Neuronal stem cell (in vitro differentiated cells): ENCODE data around the gene NLRP4.

Source experiments
- DNase-seq: peaks from one replicate; pipeline ENCODE4 v3.0.0-alpha.2; 2013; ENCODE audit warnings: low spot score
- H2AFZ ChIP-seq: one replicate; pipeline ENCODE4 v1.6.1; 2013; ENCODE audit warnings: mild to moderate bottlenecking, low read length, inconsistent platforms
- H2AK5ac ChIP-seq: 2 replicates; pipeline ENCODE4 v1.6.1; 2013; ENCODE audit warnings: low read depth, mild to moderate bottlenecking, inconsistent platforms, low read length, moderate library complexity, mixed read lengths
- H2BK120ac ChIP-seq: 2 replicates; pipeline ENCODE4 v1.6.1; 2013; ENCODE audit warnings: low read depth, mild to moderate bottlenecking, inconsistent platforms, low read length, moderate library complexity, mixed read lengths
- H2BK12ac ChIP-seq: one replicate; pipeline ENCODE4 v1.6.1; 2013; ENCODE audit warnings: low read length, inconsistent platforms
- H2BK15ac ChIP-seq: 2 replicates; pipeline ENCODE4 v1.6.1; 2013; ENCODE audit warnings: mild to moderate bottlenecking, low read length, inconsistent platforms, mixed read lengths
- H2BK5ac ChIP-seq: one replicate; pipeline ENCODE4 v1.6.1; 2013; ENCODE audit warnings: inconsistent platforms, mild to moderate bottlenecking, low read length, moderate library complexity
- H3K14ac ChIP-seq: one replicate; pipeline ENCODE4 v1.6.1; 2013; ENCODE audit warnings: low read length, inconsistent platforms
- H3K18ac ChIP-seq: 2 replicates; pipeline ENCODE4 v1.6.1; 2013; ENCODE audit warnings: low read length, inconsistent platforms
- H3K23ac ChIP-seq: 2 replicates; pipeline ENCODE4 v1.6.1; 2013; ENCODE audit warnings: low read depth, mild to moderate bottlenecking, mixed read lengths, low read length, inconsistent platforms; ENCODE audit not compliant: poor library complexity
- H3K27ac ChIP-seq: replicated peaks from 3 replicates; pipeline ENCODE4 v1.5.1; 2013; ENCODE audit warnings: low read length, inconsistent platforms
- H3K27me3 ChIP-seq, 3 experiments: 2 replicates each; pipeline ENCODE4 v1.6.1; 2013; ENCODE audit warnings: low read length in 3 of 3, mild to moderate bottlenecking in 2 of 3, inconsistent platforms in 1 of 3, low read depth in 1 of 3, mixed read lengths in 1 of 3, moderate library complexity in 1 of 3; ENCODE audit not compliant: control insufficient read depth in 3 of 3, insufficient read depth in 3 of 3
- H3K36me3 ChIP-seq, 2 donors: replicated peaks in 1 of 2; 2 replicates each; pipeline ENCODE4 v1.6.1; 2013; ENCODE audit warnings: low read length in 2 of 2; ENCODE audit not compliant: control insufficient read depth in 2 of 2, insufficient read depth in 2 of 2
- H3K4ac ChIP-seq: 2 replicates; pipeline ENCODE4 v1.6.1; 2013; ENCODE audit warnings: inconsistent platforms, mild to moderate bottlenecking, low read length, moderate library complexity
- H3K4me1 ChIP-seq, 2 donors: 1 replicate in 1 of 2; 2 replicates in 1 of 2; pipeline ENCODE4 v1.6.1; 2013; ENCODE audit warnings: low read length in 2 of 2, low read depth in 1 of 2; ENCODE audit not compliant: control insufficient read depth in 2 of 2, insufficient read depth in 1 of 2
- H3K4me2 ChIP-seq: one replicate; pipeline ENCODE4 v1.6.1; 2013; ENCODE audit warnings: mild to moderate bottlenecking, low read length, inconsistent platforms; ENCODE audit not compliant: insufficient read depth, poor library complexity, severe bottlenecking
- H3K4me3 ChIP-seq, 2 donors: 2 replicates each; pipeline ENCODE4 v1.5.1; 2013; ENCODE audit warnings: low read length in 2 of 2, mild to moderate bottlenecking in 2 of 2, inconsistent platforms in 1 of 2, moderate library complexity in 1 of 2
- H3K79me1 ChIP-seq: one replicate; pipeline ENCODE4 v1.6.1; 2013; ENCODE audit warnings: low read depth, mild to moderate bottlenecking, inconsistent platforms, low read length, moderate library complexity
- H3K9ac ChIP-seq: one replicate; pipeline ENCODE4 v1.6.1; 2013; ENCODE audit warnings: mild to moderate bottlenecking, low read depth, low read length, inconsistent platforms; ENCODE audit not compliant: poor library complexity
- H3K9me3 ChIP-seq, 2 donors: replicated peaks in 1 of 2; 2 replicates each; pipeline versions ENCODE3 to v1.6.1; 2013; ENCODE audit warnings: low read length in 2 of 2, mild to moderate bottlenecking in 2 of 2, inconsistent platforms in 1 of 2, low read depth in 1 of 2, mixed read lengths in 1 of 2, moderate library complexity in 1 of 2; ENCODE audit not compliant: control insufficient read depth in 2 of 2, insufficient read depth in 1 of 2
- H4K8ac ChIP-seq: one replicate; pipeline ENCODE4 v1.6.1; 2013; ENCODE audit warnings: low read depth, mild to moderate bottlenecking, inconsistent platforms, low read length, moderate library complexity
- H4K91ac ChIP-seq: one replicate; pipeline ENCODE4 v1.6.1; 2013; ENCODE audit warnings: low read length, low read depth, mild to moderate bottlenecking, inconsistent platforms; ENCODE audit not compliant: poor library complexity
- WGBS, 2 donors: extraction: QIAGEN DNeasy Blood & Tissue Kit; methylation state at CpG; one replicate each; pipeline ENCODE4 v1.1.7; 2013; ENCODE audit warnings: missing lambda C conversion rate in 2 of 2, mixed read lengths in 1 of 2; ENCODE audit not compliant: insufficient read length in 2 of 2, insufficient replicate concordance in 1 of 2; ENCODE audit errors: extremely low coverage in 2 of 2; 5-methylcytosine and 5-hydroxymethylcytosine counted together

The NLRP4 gene

GRCh38 chr19:55820037-55820436 is 16.3 kb upstream of the NLRP4 start:
- Histone ChIP-seq H4K8ac (no peak overlapping the region), H3K23ac (no peak overlapping the region), H3K9ac (no peak overlapping the region), H3K79me1 (no peaks in the 10 kb centered on the region), H3K4me2 (no peak overlapping the region), H2BK15ac (no peak overlapping the region), H3K4me1 (no peaks in the 10 kb centered on the region), H3K14ac (no peak overlapping the region), H2BK5ac (no peak overlapping the region), H3K27ac (no peak overlapping the region), H3K4me3 (no peak overlapping the region), H2BK120ac (no peak overlapping the region), H3K9me3 (peaks cover 0 to 25% of the 10 kb centered on the region in 2 donors), H2BK12ac (no peak overlapping the region), H3K36me3 (no peaks in the 10 kb centered on the region), H3K18ac (no peak overlapping the region), H2AFZ (no peak overlapping the region), H3K4ac (no peak overlapping the region), H4K91ac (no peak overlapping the region), H2AK5ac (no peak overlapping the region), H3K27me3 (peaks cover 0 to 24% (median 0%) of the 10 kb centered on the region in 3 experiments)
- DNase-seq, result no peak
- no CpG with 5 or more reads among the region's 3 CpGs for WGBS, 2 donors

DNA sequence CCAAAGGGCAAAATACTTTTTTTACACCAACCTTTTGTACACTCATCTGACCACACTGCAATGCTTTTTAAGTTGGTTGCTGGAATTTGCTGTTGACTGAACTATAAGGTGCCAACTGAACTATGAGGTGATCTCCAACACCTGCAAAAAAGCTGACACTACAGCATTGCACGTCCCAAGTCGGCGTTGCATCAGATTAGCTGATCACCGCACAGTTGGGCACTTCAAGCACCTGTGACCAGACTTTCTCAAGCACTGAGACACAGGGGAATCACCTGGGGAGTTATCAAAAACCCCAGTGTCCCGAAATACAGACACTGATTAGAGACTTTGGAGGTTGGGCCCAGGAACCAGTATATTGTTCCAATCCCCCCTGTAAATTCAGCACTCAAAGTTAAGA is 5.7 kb upstream of the NLRP4 start:
- peaks cover 0 to 4% (median 0%) of the 10 kb centered on the region in 3 experiments for H3K27me3 ChIP-seq
- peaks cover 0 to 14% of the 10 kb centered on the region in 2 donors for H3K9me3 ChIP-seq
- no peak overlapping the region for H2BK15ac ChIP-seq
- H3K79me1 ChIP-seq, result no peaks in the 10 kb centered on the region
- no peak overlapping the region for H3K4ac ChIP-seq
- H2BK5ac ChIP-seq, result no peak overlapping the region
- H3K4me2 ChIP-seq, result no peak overlapping the region
- no peak overlapping the region for H4K8ac ChIP-seq
- H2BK12ac ChIP-seq, result no peak overlapping the region
- H3K27ac ChIP-seq, result no peak overlapping the region
- no peaks in the 10 kb centered on the region for H3K36me3 ChIP-seq
- H3K9ac ChIP-seq, result no peak overlapping the region
- no peak overlapping the region for H4K91ac ChIP-seq
- H2AK5ac ChIP-seq, result no peak overlapping the region
- H2AFZ ChIP-seq, result no peak overlapping the region
- no peak overlapping the region for H3K4me3 ChIP-seq
- DNase-seq, result no peak
- H3K23ac ChIP-seq, result no peak overlapping the region
- no peak overlapping the region for H3K14ac ChIP-seq
- no peak overlapping the region for H3K18ac ChIP-seq
- WGBS, 2 donors, result no CpG with 5 or more reads among the region's 5 CpGs
- H3K4me1 ChIP-seq, result no peaks in the 10 kb centered on the region
- H2BK120ac ChIP-seq, result no peak overlapping the region

- no CpG with 5 or more reads among the region's 10 CpGs for WGBS, 2 donors
- Histone ChIP-seq H3K23ac (no peak within 1 kb of the TSS), H3K9me3 (peaks cover 0 to 17% of the 10 kb centered on the region in 2 donors), H3K27ac (no peak within 1 kb of the TSS), H3K9ac (no peak within 1 kb of the TSS), H2BK5ac (no peak within 1 kb of the TSS), H3K79me1 (no peaks in the 10 kb centered on the region), H2AK5ac (no peak within 1 kb of the TSS), H2AFZ (no peak within 1 kb of the TSS), H4K91ac (no peak within 1 kb of the TSS), H3K14ac (no peak within 1 kb of the TSS), H2BK120ac (no peak within 1 kb of the TSS), H4K8ac (no peak within 1 kb of the TSS), H2BK12ac (no peak within 1 kb of the TSS), H3K18ac (no peak within 1 kb of the TSS), H3K27me3 (peaks cover 0 to 4% (median 0%) of the 10 kb centered on the region in 3 experiments), H3K4me3 (no peak within 1 kb of the TSS), H2BK15ac (no peak within 1 kb of the TSS), H3K4me2 (no peak within 1 kb of the TSS), H3K4me1 (no peaks in the 10 kb centered on the region), H3K4ac (no peak within 1 kb of the TSS), H3K36me3 (no peaks in the 10 kb centered on the region)
- DNase-seq, result no peak
These were observed 4.5 kb upstream of the NLRP4 start, which contains the start of gene NLRP11 for GRCh38 chr19:55831846-55832245. NLRP11 (minus strand) TSS chr19:55831999; CDS start chr19:55818174, 13,825 bp downstream.

DNA sequence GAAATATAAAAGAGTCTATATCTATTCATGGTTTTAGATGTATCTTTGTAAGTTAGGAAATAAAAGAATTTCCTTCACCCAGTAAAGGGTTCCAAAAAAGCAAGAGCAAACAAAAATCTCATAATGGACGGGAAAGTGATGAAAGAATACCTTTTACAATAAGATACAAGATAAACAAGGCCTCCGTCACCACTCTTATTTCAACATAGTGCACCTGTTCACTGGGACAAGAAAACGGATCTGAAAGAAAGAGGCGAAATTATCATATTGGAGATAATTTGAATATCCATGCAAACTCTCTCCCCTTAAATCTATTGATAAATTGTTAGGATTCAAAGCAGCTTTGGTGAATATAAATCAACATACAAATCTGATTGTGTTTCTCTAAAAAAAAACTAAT is 3.7 kb upstream of the NLRP4 start:
- Histone ChIP-seq H2BK5ac (no peak overlapping the region), H4K8ac (no peak overlapping the region), H3K4me3 (no peak overlapping the region), H3K4me1 (no peaks in the 10 kb centered on the region), H2BK12ac (no peak overlapping the region), H2AFZ (no peak overlapping the region), H2AK5ac (no peak overlapping the region), H3K14ac (no peak overlapping the region), H4K91ac (no peak overlapping the region), H3K27ac (no peak overlapping the region), H3K36me3 (no peaks in the 10 kb centered on the region), H3K79me1 (no peaks in the 10 kb centered on the region), H3K27me3 (peaks cover 0 to 4% (median 0%) of the 10 kb centered on the region in 3 experiments), H3K4ac (no peak overlapping the region), H3K9me3 (peaks cover 0 to 17% of the 10 kb centered on the region in 2 donors), H2BK120ac (no peak overlapping the region), H3K4me2 (no peak overlapping the region), H2BK15ac (no peak overlapping the region), H3K23ac (no peak overlapping the region), H3K18ac (no peak overlapping the region), H3K9ac (no peak overlapping the region)
- no CpG with 5 or more reads among the region's 4 CpGs for WGBS, 2 donors
- no peak for DNase-seq
